ENCODE results near the gene ERMP1. TPM values are rescaled to one million over a fixed set of nuclear protein-coding genes. Genes with fewer than 3 reads are reported as not detected.

Gene ERMP1
- total RNA-seq, 8 experiments from 2014 or later, result 3.9 to 12.2 (median 6.0) TPM

DNA sequence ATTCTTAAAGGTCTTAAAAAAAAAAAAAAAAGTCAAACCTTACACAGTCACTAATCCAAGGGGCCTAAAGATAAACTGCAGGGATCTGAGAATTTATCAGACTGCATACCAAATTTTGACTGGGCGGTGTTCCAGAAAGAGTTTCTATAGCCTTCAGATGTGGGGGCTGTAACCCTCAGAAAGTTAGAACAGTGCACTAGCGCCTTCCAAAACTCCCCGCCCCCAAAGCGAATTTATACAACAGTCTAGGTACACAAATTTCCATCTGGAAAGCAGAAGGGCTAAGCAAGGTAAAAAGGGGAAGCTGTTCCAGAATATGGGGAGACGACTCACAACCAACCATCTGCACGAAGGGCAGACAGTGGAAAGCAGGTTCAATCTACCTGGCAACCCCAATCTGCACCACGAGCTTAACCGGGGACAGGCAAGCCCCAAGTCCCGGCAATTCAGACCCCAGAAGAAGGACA, 813 bp downstream of the ERMP1 start:
- ATAC-seq (replicated peaks in 6 of 8), result no peak
- in situ Hi-C loops (cut with MboI; ENCODE audit: low pct_unique_long_range_greater_than_20kb in 2 of 9, low sequenced_read_pairs in 9 of 9, unreplicated experiment in 9 of 9), result no loop called here
- Histone ChIP-seq H3K4me3 (peak overlapping the region; percentile 77 to 89 (median 83)), H3K4me1 (replicated peaks in 1 of 2) (peaks cover 3 to 6% of the 10 kb centered on the region in 2 donors), H3K27ac (no peak overlapping the region)
- WGBS, 10 experiments, result 0 to 50% (median 22%) methylated on average over 1 to 3 of the region's 9 CpGs; no CpG with 5 or more reads in 2 of the 10 experiments

DNA sequence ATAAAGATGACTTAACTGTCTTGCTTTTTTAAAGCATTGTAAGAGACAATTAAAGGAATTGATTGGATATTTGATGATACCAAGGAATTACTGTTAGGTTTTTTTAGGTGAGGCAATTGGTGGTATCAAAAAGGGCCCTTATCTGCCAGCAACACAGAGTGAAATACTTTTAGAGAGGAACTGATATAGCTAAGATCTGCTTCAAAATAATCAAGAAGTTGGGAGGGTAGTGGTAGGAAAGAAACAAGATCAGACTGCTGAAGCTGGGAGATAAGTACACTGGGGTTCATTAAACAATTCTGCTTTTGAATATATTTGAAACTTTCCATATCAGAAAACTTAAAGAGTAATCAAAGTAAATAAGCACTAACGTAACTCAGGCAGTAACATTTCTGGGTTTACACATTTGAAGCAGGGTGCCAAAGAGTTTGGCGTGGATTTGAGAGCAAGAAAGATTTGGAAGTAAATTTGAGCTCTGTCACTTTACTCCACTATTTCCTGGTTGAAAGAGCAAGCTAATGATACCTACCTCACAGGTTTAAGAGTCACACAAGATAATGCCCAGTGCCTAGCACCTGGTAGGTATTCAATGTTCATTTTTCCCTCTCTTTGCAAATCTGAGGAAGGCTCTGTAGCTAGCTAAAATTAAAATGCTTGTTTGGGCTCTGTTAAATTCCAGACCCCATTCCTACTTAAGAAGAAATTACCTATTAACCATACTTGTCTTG, 6.9 kb downstream of the ERMP1 start:
- no peak overlapping the region for H3K4me3 ChIP-seq
- in situ Hi-C loops (cut with MboI; ENCODE audit: low pct_unique_long_range_greater_than_20kb in 2 of 9, low sequenced_read_pairs in 9 of 9, unreplicated experiment in 9 of 9), result no loop called here
- H3K27ac ChIP-seq, result no peak overlapping the region
- H3K4me1 ChIP-seq (replicated peaks in 1 of 2), result no peaks in the 10 kb centered on the region
- no peak for ATAC-seq (replicated peaks in 6 of 8)
- WGBS, 10 experiments, result 82 to 100% (median 100%) methylated on average over 2 of the region's 2 CpGs; no CpG with 5 or more reads in 1 of the 10 experiments

DNA sequence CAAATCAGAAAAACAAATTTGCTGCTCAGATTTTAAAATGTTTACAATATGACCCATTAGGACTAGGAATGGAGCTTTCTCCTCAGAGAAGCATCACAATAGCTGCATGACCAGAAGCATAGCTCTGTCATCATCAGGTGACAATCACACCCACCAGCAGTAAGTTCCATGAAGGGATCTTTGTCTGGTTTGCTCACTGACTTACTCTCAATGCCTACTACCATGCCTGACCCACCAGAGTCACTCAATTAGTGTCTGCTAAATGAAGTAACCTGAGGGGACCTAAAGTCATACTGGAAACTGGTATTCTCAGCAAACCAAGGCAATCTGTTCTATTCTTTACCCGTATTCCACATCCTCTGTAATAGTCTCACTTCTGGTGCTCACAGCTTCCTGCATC, 7.7 kb downstream of the ERMP1 start:
- in situ Hi-C loops (cut with MboI; ENCODE audit: low pct_unique_long_range_greater_than_20kb in 2 of 9, low sequenced_read_pairs in 9 of 9, unreplicated experiment in 9 of 9), result no loop called here
- Histone ChIP-seq H3K4me3 (no peak overlapping the region), H3K27ac (no peak overlapping the region), H3K4me1 (replicated peaks in 1 of 2) (no peaks in the 10 kb centered on the region)
- WGBS, 10 experiments, result 83 to 100% (median 89%) methylated on average over 1 of the region's 1 CpG; no CpG with 5 or more reads in 5 of the 10 experiments
- no peak for ATAC-seq (replicated peaks in 6 of 8)

DNA sequence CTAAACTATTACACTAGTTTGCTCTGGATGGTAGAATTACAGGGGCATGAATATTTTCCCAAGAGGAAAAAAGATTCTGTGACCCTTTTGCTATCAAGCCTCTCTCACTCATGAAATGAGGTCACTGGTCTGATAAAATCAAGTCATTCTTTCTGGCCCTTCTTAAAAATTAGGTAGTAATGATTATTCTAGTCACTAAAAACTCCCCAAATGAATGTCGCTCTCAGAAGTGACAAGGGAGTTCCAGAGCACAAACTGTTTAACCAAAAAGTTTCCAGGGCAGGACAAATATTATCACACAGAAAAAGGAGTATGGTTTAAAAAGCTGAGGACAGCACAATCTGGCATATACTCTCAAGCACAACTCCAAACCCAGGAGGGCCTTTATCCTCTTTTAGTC, 12.5 kb downstream of the ERMP1 start:
- no peaks in the 10 kb centered on the region for H3K4me1 ChIP-seq (replicated peaks in 1 of 2)
- in situ Hi-C loops (cut with MboI; ENCODE audit: low pct_unique_long_range_greater_than_20kb in 2 of 9, low sequenced_read_pairs in 9 of 9, unreplicated experiment in 9 of 9), result no loop called here

DNA sequence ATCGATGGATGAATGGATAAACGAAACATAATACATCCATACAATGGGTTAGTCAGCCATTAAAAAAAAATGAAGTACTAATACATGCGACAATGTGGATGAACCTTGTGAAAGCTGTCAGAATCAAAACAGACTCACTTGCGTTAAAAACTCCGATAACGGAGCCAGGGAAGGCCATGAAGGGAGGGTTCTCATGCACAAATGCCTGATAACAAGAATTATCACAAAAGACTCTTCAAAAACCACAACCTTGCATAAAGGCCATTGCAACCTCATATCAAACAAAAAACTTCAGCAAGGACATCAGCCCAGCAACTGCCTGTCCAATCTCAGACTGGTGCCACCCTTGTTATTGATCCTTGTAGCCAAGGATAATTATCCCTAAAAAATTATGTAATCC, 13.7 kb downstream of the ERMP1 start:
- in situ Hi-C loops (cut with MboI; ENCODE audit: low pct_unique_long_range_greater_than_20kb in 2 of 9, low sequenced_read_pairs in 9 of 9, unreplicated experiment in 9 of 9), result no loop called here
- WGBS, 10 experiments, result 26 to 100% (median 91%) methylated on average over 2 to 6 of the region's 6 CpGs; no CpG with 5 or more reads in 1 of the 10 experiments

More for the DNA sequence above, 12.5 kb downstream of the ERMP1 start:
- WGBS, 10 experiments, result 80 to 100% (median 100%) methylated on average over 1 of the region's 1 CpG; no CpG with 5 or more reads in 2 of the 10 experiments
- Histone ChIP-seq H3K4me3 (no peak overlapping the region), H3K27ac (no peak overlapping the region)
- ATAC-seq (replicated peaks in 6 of 8), result no peak

DNA sequence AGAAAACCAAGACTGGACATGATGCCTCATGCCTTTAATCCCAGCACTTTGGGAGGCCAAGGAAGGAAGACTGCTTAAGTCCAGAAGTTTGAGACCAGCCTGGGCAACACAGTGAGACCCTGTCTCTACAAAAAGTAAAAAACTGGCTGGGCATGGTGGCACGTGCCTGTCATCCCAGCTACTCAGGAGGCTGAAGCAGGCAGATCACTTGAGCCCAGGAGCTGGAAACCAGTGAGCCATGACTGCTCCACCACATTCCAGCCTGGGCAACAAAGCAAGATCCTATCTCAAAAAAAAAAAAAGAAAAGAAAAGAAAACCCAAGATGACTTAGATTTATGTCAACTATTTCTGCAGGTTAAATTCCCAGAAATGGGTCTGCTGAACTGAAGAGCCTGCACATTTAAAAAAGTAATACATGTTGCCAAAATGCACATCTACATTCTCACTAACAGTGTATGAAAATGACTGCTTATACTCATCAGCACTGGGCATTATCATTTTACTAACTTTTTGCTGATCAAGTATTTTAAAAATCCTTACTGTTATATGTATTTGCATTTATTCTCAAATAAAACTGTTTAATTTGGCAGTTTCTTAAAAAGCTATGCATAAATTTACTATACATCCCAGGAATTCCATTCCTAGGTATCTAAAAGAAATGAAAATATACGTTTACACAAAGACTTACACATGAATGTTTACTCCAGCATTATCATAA, 14.3 kb downstream of the ERMP1 start:
- Histone ChIP-seq H3K27ac (no peak overlapping the region), H3K4me1 (replicated peaks in 1 of 2) (no peaks in the 10 kb centered on the region), H3K4me3 (no peak overlapping the region)
- no peak for ATAC-seq (replicated peaks in 6 of 8)
- 25 to 100% (median 73%) methylated on average over 1 to 2 of the region's 2 CpGs; no CpG with 5 or more reads in 2 of the 10 experiments for WGBS, 10 experiments
- in situ Hi-C loops (cut with MboI; ENCODE audit: low pct_unique_long_range_greater_than_20kb in 2 of 9, low sequenced_read_pairs in 9 of 9, unreplicated experiment in 9 of 9), result no loop called here

More for the DNA sequence above, 13.7 kb downstream of the ERMP1 start:
- Histone ChIP-seq H3K4me3 (no peak overlapping the region), H3K27ac (no peak overlapping the region), H3K4me1 (replicated peaks in 1 of 2) (no peaks in the 10 kb centered on the region)
- no peak for ATAC-seq (replicated peaks in 6 of 8)

DNA sequence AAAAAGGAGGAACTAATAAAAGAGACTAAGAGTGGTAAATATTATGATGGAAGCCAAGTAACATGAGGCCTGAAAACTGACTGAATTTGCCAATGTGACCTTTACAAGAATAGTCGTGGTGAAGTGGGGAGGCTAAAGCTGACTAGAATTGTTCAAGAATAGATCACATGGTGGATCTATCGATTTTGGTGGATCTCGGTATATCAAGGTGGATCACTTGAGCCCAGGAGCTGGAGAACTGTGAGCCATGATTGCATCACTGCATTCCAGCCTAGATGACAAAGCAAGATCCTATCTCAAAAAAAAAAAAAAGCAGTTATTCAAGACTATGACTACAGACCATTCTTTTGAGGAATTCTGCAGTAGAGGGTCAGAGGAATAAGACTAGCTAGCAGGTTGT, 15.1 kb downstream of the ERMP1 start:
- WGBS, 10 experiments, result 86 to 100% (median 92%) methylated on average over 1 to 3 of the region's 3 CpGs
- in situ Hi-C loops (cut with MboI; ENCODE audit: low pct_unique_long_range_greater_than_20kb in 2 of 9, low sequenced_read_pairs in 9 of 9, unreplicated experiment in 9 of 9), result no loop called here
- Histone ChIP-seq H3K27ac (no peak overlapping the region), H3K4me3 (no peak overlapping the region), H3K4me1 (replicated peaks in 1 of 2) (no peaks in the 10 kb centered on the region)
- peak in 2 of 8 experiments; percentile 50 to 72 for ATAC-seq (replicated peaks in 6 of 8)

DNA sequence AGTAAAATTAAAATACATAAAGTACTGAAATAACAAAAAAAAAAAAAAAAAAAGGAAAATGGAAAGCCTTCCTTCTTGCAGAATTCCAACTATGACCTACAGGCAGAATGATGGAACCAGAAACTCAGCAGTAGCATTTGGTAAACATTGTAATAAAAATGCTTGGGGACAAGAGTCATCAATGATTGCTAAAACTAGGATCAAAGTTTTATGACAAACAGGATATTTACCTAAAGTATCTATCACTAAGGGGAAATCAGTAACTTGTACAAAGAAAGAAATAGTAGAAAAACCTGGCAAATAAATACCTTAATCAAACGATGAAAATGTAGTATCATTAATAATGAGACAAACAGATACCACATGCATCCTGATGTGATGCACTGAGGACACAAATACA, 17.5 kb downstream of the ERMP1 start:
- Histone ChIP-seq H3K27ac (no peak overlapping the region), H3K4me1 (replicated peaks in 1 of 2) (no peaks in the 10 kb centered on the region), H3K4me3 (no peak overlapping the region)
- ATAC-seq (replicated peaks in 6 of 8), result no peak
- 46 to 100% (median 100%) methylated on average over 1 of the region's 1 CpG; no CpG with 5 or more reads in 3 of the 10 experiments for WGBS, 10 experiments
- in situ Hi-C loops (cut with MboI; ENCODE audit: low pct_unique_long_range_greater_than_20kb in 2 of 9, low sequenced_read_pairs in 9 of 9, unreplicated experiment in 9 of 9), result no loop called here

DNA sequence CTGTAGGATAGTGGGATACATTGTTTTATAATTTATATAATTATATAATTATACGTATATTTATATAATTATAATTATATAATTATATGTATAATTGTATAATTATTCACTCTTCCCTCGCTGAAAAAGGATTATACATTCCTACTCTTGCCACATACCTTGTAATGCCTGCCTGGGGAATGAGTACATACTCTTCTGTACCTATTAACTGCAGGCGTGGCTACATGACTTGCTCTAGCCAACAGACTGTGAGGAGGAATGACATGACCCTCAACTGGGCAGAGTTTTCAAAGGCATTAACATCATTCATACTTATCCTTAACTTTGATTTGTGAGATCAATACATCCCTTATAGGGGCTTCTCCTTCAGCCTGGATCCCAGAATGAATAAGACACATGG, 19.1 kb downstream of the ERMP1 start:
- WGBS, 10 experiments, result 69 to 100% (median 85%) methylated on average over 1 to 3 of the region's 3 CpGs; no CpG with 5 or more reads in 2 of the 10 experiments
- Histone ChIP-seq H3K27ac (no peak overlapping the region), H3K4me3 (no peak overlapping the region), H3K4me1 (replicated peaks in 1 of 2) (no peaks in the 10 kb centered on the region)
- in situ Hi-C loops (cut with MboI; ENCODE audit: low pct_unique_long_range_greater_than_20kb in 2 of 9, low sequenced_read_pairs in 9 of 9, unreplicated experiment in 9 of 9), result no loop called here
- no peak for ATAC-seq (replicated peaks in 6 of 8)

DNA sequence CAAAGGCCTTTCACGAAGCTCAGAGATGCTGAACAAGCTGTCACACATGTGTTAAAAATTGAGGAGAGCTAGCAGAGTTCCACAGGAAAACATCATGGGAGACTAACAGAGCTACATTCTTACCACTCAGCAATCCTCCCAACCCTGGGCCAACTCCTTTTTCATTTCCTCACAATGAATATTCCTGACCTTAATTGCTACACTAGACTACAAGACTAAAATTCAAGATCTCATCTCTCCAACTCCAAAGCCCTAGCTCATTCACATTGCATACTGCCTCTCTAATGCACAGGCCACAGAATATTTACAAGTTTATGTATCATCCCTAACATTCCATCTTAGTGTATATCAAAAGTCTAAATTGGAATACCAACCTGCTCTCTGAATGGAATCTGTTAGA, 21.2 kb downstream of the ERMP1 start:
- in situ Hi-C loops (cut with MboI; ENCODE audit: low pct_unique_long_range_greater_than_20kb in 2 of 9, low sequenced_read_pairs in 9 of 9, unreplicated experiment in 9 of 9), result no loop called here
- Histone ChIP-seq H3K27ac (no peak overlapping the region), H3K4me3 (no peak overlapping the region), H3K4me1 (replicated peaks in 1 of 2) (no peaks in the 10 kb centered on the region)
- peak in 3 of 8 experiments; percentile 57 to 90 (median 74) for ATAC-seq (replicated peaks in 6 of 8)
- 20 to 100% (median 91%) methylated on average over 1 of the region's 1 CpG; no CpG with 5 or more reads in 4 of the 10 experiments for WGBS, 10 experiments

DNA sequence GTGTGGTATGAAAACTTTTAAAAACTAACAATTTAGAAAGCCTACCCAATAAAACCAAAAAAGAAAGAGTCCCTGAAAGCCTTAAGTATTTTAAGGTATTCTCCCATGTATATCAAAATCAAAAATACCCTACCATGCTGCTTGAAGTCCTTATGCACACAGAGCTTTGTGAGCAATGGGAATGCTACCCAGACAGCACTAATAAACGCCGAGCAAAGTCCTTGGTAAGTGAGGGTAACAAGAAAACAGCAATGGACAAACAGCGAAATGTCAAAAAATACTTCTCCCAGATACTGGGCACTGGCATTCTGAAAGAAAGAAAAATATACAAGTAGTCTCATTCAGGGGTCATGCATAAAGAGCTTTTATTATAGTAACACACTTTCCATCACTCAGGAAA, 27.4 kb downstream of the ERMP1 start:
- no peak for ATAC-seq (replicated peaks in 6 of 8)
- in situ Hi-C loops (cut with MboI; ENCODE audit: low pct_unique_long_range_greater_than_20kb in 2 of 9, low sequenced_read_pairs in 9 of 9, unreplicated experiment in 9 of 9), result no loop called here
- Histone ChIP-seq H3K4me3 (no peak overlapping the region), H3K4me1 (replicated peaks in 1 of 2) (no peaks in the 10 kb centered on the region), H3K27ac (no peak overlapping the region)
- WGBS, 10 experiments, result 92 to 100% (median 100%) methylated on average over 1 to 3 of the region's 3 CpGs

DNA sequence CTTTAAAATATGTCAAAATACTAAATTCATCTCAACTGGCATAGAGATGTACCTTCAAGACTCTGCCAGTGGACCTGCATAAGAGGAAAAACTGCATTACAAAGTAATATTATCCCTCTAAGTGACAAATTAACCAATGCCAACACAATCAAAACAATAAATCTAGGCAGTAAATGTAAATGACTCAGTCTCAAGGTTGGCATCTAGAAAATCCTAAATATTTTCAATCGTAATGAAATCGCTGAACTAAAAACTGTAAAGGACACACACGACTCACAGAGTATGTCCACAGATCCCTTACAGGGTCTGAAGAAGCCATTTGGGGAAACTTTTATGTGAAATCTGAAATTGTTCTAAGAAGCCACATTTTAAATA, 31.2 kb downstream of the ERMP1 start:
- in situ Hi-C loops (cut with MboI; ENCODE audit: low pct_unique_long_range_greater_than_20kb in 2 of 9, low sequenced_read_pairs in 9 of 9, unreplicated experiment in 9 of 9), result no loop called here
- Histone ChIP-seq H3K4me1 (replicated peaks in 1 of 2) (no peaks in the 10 kb centered on the region), H3K27ac (no peak overlapping the region), H3K4me3 (no peak overlapping the region)
- 80 to 100% (median 89%) methylated on average over 2 to 3 of the region's 3 CpGs; no CpG with 5 or more reads in 5 of the 10 experiments for WGBS, 10 experiments
- ATAC-seq (replicated peaks in 6 of 8), result no peak

DNA sequence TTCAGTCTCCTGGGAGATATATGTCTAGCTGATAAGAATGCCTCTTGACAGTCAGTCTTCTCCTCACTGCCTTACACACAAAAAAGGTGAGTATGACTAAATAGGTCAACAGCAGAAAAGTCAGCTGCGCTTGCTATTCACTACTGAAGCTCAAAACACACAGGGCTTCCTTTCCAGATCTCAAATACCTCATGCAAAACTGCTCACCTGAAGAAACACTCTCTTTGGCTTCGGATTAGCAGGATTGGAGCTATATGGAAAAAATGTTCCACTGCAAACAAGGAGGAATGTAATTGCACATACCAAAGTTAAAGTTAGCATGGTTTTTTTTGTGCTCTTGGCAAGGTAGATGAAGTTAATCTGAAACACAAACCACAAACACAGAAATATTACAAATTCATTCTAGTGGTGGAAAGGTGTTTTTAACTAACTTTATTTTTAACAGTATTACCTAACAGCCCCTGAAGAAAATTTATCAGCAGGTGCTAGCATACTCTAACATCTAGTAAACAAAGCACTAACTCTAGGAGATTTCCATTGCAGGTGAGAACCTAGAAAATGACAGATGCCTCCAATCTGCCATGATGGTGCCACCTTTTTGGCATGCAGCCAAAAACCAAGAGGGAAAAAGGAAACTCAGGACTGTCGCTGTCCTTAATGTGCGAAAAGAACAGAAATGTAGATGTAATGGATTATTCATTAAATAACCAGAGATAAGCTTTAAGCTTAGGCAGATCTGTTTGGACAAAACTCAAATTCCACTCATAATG, 31.8 kb downstream of the ERMP1 start:
- no peak overlapping the region for H3K4me3 ChIP-seq
- in situ Hi-C loops (cut with MboI; ENCODE audit: low pct_unique_long_range_greater_than_20kb in 2 of 9, low sequenced_read_pairs in 9 of 9, unreplicated experiment in 9 of 9), result no loop called here
- ATAC-seq (replicated peaks in 6 of 8), result peak in 1 of 8 experiments; percentile 21
- 81 to 100% (median 94%) methylated on average over 1 to 4 of the region's 4 CpGs; no CpG with 5 or more reads in 1 of the 10 experiments for WGBS, 10 experiments
- H3K27ac ChIP-seq, result no peak overlapping the region
- no peaks in the 10 kb centered on the region for H3K4me1 ChIP-seq (replicated peaks in 1 of 2)
